Peyer's patch (tissue), 4 donors: ENCODE data around the gene KIF1A. TPM values are rescaled to one million over a fixed set of nuclear protein-coding genes. Genes with fewer than 3 reads are reported as not detected.

ENCODE experiments used
- DNase-seq, 3 donors: peaks; one replicate each; pipeline ENCODE4 v3.0.0-alpha.2; 2017 to 2019
- H3K27ac ChIP-seq, 4 donors: fragments of 200-600 bp; sonication (generic); one replicate each; pipeline ENCODE4 v1.5.1; 2016 to 2019
- H3K27me3 ChIP-seq, 2 donors: fragments of 200-600 bp; sonication (generic); one replicate each; pipeline ENCODE4 v1.5.1; 2019
- H3K36me3 ChIP-seq, 3 donors: fragments of 200-600 bp; sonication (generic); one replicate each; pipeline ENCODE4 v1.5.1; 2016 to 2019
- H3K4me1 ChIP-seq, 4 donors: fragments of 200-600 bp; sonication (generic); one replicate each; pipeline ENCODE4 v1.5.1; 2016 to 2019
- H3K4me3 ChIP-seq, 4 donors: fragments of 200-600 bp; sonication (generic); 1 replicate in 3 of 4; 2 replicates in 1 of 4; pipeline ENCODE4 v1.5.1; 2016 to 2019; ENCODE audit warnings: mild to moderate bottlenecking in 1 of 4
- H3K9me3 ChIP-seq, 4 donors: fragments of 200-600 bp; sonication (generic); one replicate each; pipeline ENCODE4 v1.5.1; 2016 to 2019; ENCODE audit warnings: mild to moderate bottlenecking in 1 of 4
- CTCF ChIP-seq, 6 experiments: fragments of 450-650 bp in 4 of 6; fragments of 200-600 bp in 2 of 6; sonication (generic) in 1 of 6; IDR thresholded peaks; one replicate each; pipeline ENCODE4 v1.5.1; 2017 to 2019; ENCODE audit warnings: antibody characterized with exemption in 6 of 6, mild to moderate bottlenecking in 3 of 6, moderate library complexity in 1 of 6
- POLR2A ChIP-seq, 2 donors: fragments of 450-650 bp; IDR thresholded peaks; one replicate each; pipeline ENCODE4 v1.5.1; 2017; ENCODE audit warnings: antibody characterized with exemption in 2 of 2, mild to moderate bottlenecking in 2 of 2, moderate library complexity in 2 of 2
- total RNA-seq, 4 donors: library from RNA; depleted of rRNA; stranded (reverse); fragments of >200 nt; gene quantifications; one replicate each; pipeline ENCODE4 v1.1.0, GENCODE V29; 2016

The KIF1A gene
- total RNA-seq, 4 donors from 2014 or later, result 0.83 to 6.0 (median 2.0) TPM

- Histone ChIP-seq H3K4me3 (no peak overlapping the region), H3K36me3 (no peaks in the 10 kb centered on the region), H3K9me3 (no peaks in the 10 kb centered on the region), H3K4me1 (no peaks in the 10 kb centered on the region), H3K27ac (no peak overlapping the region), H3K27me3 (no peaks in the 10 kb centered on the region)
- TF ChIP-seq CTCF (IDR thresholded peaks at IDR 0.05), result no peak
- TF ChIP-seq POLR2A (IDR thresholded peaks at IDR 0.05), result no peak
- peak in 1 of 3 donors; percentile 34 for DNase-seq
Measured at GRCh38 chr2:240793313-240794177, 26.5 kb downstream of the KIF1A start.

DNA sequence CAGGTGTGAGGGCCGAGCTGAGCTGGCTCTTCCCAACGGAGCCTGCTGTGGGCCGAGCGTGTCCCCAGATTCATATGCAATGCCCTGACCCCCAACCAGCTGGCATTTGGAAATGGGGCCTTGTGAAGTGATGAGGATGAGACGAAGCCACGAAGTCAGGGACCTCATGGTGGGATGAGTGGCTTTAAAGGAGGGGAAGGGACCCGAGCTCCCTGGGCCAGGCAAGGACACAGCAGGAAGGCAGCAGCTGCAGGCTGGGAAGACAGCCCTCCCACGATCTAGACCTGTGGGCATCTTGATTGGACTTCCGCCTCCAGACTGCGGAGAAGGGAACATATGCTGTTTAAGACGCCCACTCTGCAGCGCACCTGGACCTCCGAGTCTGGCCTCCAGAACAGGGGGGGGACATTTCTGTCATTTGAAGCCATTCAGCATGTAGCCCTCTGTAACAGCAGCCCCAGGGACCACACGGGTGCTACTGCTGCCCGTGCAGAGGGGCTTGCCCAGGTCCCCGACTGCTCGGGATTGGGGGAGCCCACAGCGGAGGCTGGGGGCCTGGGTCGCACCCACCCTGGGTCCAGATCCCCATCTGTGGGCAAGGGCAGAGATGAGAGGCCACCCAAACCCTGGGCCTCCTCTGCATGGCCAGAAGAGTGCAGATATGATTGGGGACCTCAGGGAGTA, 27.2 kb downstream of the KIF1A start:
- H3K4me1 ChIP-seq, result no peaks in the 10 kb centered on the region
- no peaks in the 10 kb centered on the region for H3K36me3 ChIP-seq
- no peaks in the 10 kb centered on the region for H3K9me3 ChIP-seq
- no peaks in the 10 kb centered on the region for H3K27me3 ChIP-seq
- TF ChIP-seq POLR2A (IDR thresholded peaks at IDR 0.05) (no peak), CTCF (IDR thresholded peaks at IDR 0.05) (no peak)
- H3K4me3 ChIP-seq, result no peak overlapping the region
- no peak overlapping the region for H3K27ac ChIP-seq
- peak in 1 of 3 donors; percentile 38 for DNase-seq

GRCh38 chr2:240791821-240792628, 28.0 kb downstream of the KIF1A start:
- H3K4me3 ChIP-seq, result no peak overlapping the region
- TF ChIP-seq CTCF (IDR thresholded peaks at IDR 0.05) (no peak), POLR2A (IDR thresholded peaks at IDR 0.05) (no peak)
- no peaks in the 10 kb centered on the region for H3K9me3 ChIP-seq
- H3K27me3 ChIP-seq, result no peaks in the 10 kb centered on the region
- DNase-seq, result no peak
- no peaks in the 10 kb centered on the region for H3K36me3 ChIP-seq
- no peak overlapping the region for H3K27ac ChIP-seq
- no peaks in the 10 kb centered on the region for H3K4me1 ChIP-seq

DNA sequence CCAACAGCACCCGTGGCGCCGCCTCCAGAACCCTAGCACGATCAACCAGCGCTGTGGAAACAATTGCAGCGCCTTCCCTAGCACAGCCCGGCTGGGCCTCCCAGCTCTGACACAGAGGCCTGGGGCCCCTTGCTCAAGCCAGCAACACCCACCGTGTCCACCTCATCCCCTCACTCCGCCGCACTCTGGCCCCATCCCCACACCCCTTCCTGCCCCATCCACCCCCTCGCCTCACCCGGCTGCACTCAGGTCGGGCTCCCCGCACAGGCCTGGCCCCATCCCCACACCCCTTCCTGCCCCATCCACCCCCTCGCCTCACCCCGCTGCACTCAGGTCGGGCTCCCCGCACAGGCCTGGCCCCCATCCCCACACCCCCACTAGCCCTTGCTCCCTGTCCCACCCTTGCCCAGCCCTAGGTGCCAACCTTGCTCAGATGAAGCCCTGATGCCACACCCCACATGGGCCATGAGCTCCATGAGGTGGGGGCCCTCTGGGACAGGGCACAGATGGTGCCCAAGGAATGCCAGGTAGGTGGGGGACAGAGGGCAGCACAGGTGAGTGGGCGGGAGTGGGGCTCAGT, 28.7 kb downstream of the KIF1A start:
- no peak for TF ChIP-seq CTCF (IDR thresholded peaks at IDR 0.05)
- TF ChIP-seq POLR2A (IDR thresholded peaks at IDR 0.05), result no peak
- DNase-seq, result peak in 1 of 3 donors; percentile 39
- H3K27me3 ChIP-seq, result no peaks in the 10 kb centered on the region
- no peak overlapping the region for H3K4me3 ChIP-seq
- no peaks in the 10 kb centered on the region for H3K9me3 ChIP-seq
- no peaks in the 10 kb centered on the region for H3K4me1 ChIP-seq
- no peak overlapping the region for H3K27ac ChIP-seq
- H3K36me3 ChIP-seq, result no peaks in the 10 kb centered on the region
